GM12875 (cell line): Measurements from ENCODE around the gene SNX11.
A peak's percentile ranks its signal among the peaks of the same experiment; 100 is the strongest.
"Not testable (repeated sequence)": the region's sequence is repeated elsewhere in the genome, so short reads cannot be mapped to it uniquely, and the experiment has no call there.

Source experiments
- H3K4me3 ChIP-seq: one replicate; pipeline ENCODE4 v1.5.1; 2011; ENCODE audit warnings: low read depth, low read length, control low read depth
- CTCF ChIP-seq: IDR thresholded peaks from 2 replicates; pipeline ENCODE4 v1.5.1; 2011; ENCODE audit warnings: low read depth, mild to moderate bottlenecking, control low read depth, inconsistent platforms, low read length, moderate library complexity, borderline replicate concordance; ENCODE audit not compliant: insufficient read depth

SNX11 gene

GRCh38 chr17:48066192-48066591, 41.4 kb upstream of the SNX11 start:
- TF ChIP-seq CTCF: no peak
- no peak overlapping the region for H3K4me3 ChIP-seq

GRCh38 chr17:48066656-48067055, 40.9 kb upstream of the SNX11 start:
- no peak overlapping the region for H3K4me3 ChIP-seq
- TF ChIP-seq CTCF: no peak

- no peak for TF ChIP-seq CTCF
- H3K4me3 ChIP-seq: no peak overlapping the region
These were observed 40.3 kb upstream of the SNX11 start for GRCh38 chr17:48067245-48067644.

- not testable (repeated sequence) for H3K4me3 ChIP-seq
These were observed 39.8 kb upstream of the SNX11 start for GRCh38 chr17:48067808-48068207.

- peak; percentile 47 for TF ChIP-seq CTCF
- H3K4me3 ChIP-seq: no peak overlapping the region
These were observed 39.0 kb upstream of the SNX11 start for GRCh38 chr17:48068491-48068961.

- TF ChIP-seq CTCF: no peak
- H3K4me3 ChIP-seq: no peak overlapping the region
These were observed 37.4 kb upstream of the SNX11 start for GRCh38 chr17:48070195-48070594.

- TF ChIP-seq CTCF: no peak
- H3K4me3 ChIP-seq: no peak overlapping the region
These were observed 35.9 kb upstream of the SNX11 start for GRCh38 chr17:48071654-48072053.

- H3K4me3 ChIP-seq: not testable (repeated sequence)
These were observed 34.8 kb upstream of the SNX11 start for GRCh38 chr17:48072811-48073210.

- not testable (repeated sequence) for H3K4me3 ChIP-seq
These were observed 33.9 kb upstream of the SNX11 start for GRCh38 chr17:48073566-48074094.
